Naive thymus-derived CD4-positive, alpha-beta T cell (primary cell): ENCODE measurements around the gene SLC37A2. TPM values are rescaled to one million over a fixed set of nuclear protein-coding genes. Genes with fewer than 3 reads are reported as not detected.

ENCODE experiments used
- ATAC-seq: fragments of 150-1000 bp; cut with Tn5 transposase; 2 replicates; pipeline ENCODE4 v1.10.0; 2021; ENCODE audit warnings: mild to moderate bottlenecking, moderate library complexity
- CTCF ChIA-PET: fragments of 350-600 bp; sonication (Branson Sonifier 250); formaldehyde crosslinking; loops from one replicate; lab custom pipeline; 2021; ENCODE audit warnings: antibody characterized with exemption; lab: Charles Lee
- POLR2A ChIA-PET: fragments of 350-600 bp; sonication (Branson Sonifier 250); formaldehyde crosslinking; loops from one replicate; lab custom pipeline; 2021; ENCODE audit warnings: antibody characterized with exemption, inconsistent platforms; lab: Charles Lee
- DNase-seq, 9 donors: peaks; one replicate each; pipeline versions ENCODE4 v3.0.0 to v3.0.0-alpha.2; 2020 to 2022; ENCODE audit warnings: mixed read lengths in 1 of 9
- H3K27ac ChIP-seq: one replicate; pipeline ENCODE4 v1.7.0; 2013; ENCODE audit warnings: mild to moderate bottlenecking, low read depth, low read length, moderate library complexity
- H3K27me3 ChIP-seq, 2 donors: one replicate each; pipeline ENCODE4 v1.7.0; 2013; ENCODE audit warnings: low read length in 2 of 2, mild to moderate bottlenecking in 2 of 2, moderate library complexity in 2 of 2; ENCODE audit not compliant: control insufficient read depth in 2 of 2, insufficient read depth in 2 of 2
- H3K36me3 ChIP-seq, 3 experiments: 1 replicate in 2 of 3; 2 replicates in 1 of 3; pipeline ENCODE4 v1.7.0; 2013; ENCODE audit warnings: low read length in 3 of 3, mild to moderate bottlenecking in 3 of 3, moderate library complexity in 1 of 3; ENCODE audit not compliant: insufficient read depth in 3 of 3, control insufficient read depth in 2 of 3
- H3K4me1 ChIP-seq, 2 donors: one replicate each; pipeline ENCODE4 v1.7.0; 2013; ENCODE audit warnings: low read length in 2 of 2, mild to moderate bottlenecking in 2 of 2, moderate library complexity in 1 of 2; ENCODE audit not compliant: control insufficient read depth in 2 of 2, insufficient read depth in 2 of 2
- H3K4me3 ChIP-seq: 2 replicates; pipeline ENCODE4 v1.7.0; 2013; ENCODE audit warnings: mild to moderate bottlenecking, low read length
- H3K9me3 ChIP-seq, 3 experiments: 1 replicate in 2 of 3; 2 replicates in 1 of 3; pipeline ENCODE4 v1.7.0; 2013; ENCODE audit warnings: low read length in 3 of 3; ENCODE audit not compliant: control insufficient read depth in 2 of 3
- H3K27ac Mint-ChIP-seq, 9 donors: one replicate each; pipeline ENCODE4 v1.8.0; 2020 to 2022; ENCODE audit warnings: mixed read lengths in 9 of 9, mild to moderate bottlenecking in 8 of 9, moderate library complexity in 5 of 9, inconsistent platforms in 2 of 9
- H3K27me3 Mint-ChIP-seq, 5 donors: one replicate each; pipeline ENCODE4 v1.8.0; 2021 to 2022; ENCODE audit warnings: mixed read lengths in 5 of 5, mild to moderate bottlenecking in 1 of 5
- H3K36me3 Mint-ChIP-seq, 5 donors: one replicate each; pipeline ENCODE4 v1.8.0; 2020 to 2022; ENCODE audit warnings: mixed read lengths in 5 of 5, mild to moderate bottlenecking in 3 of 5, inconsistent platforms in 1 of 5
- H3K4me1 Mint-ChIP-seq, 7 donors: one replicate each; pipeline ENCODE4 v1.8.0; 2020 to 2022; ENCODE audit warnings: mixed read lengths in 7 of 7, mild to moderate bottlenecking in 3 of 7, inconsistent platforms in 1 of 7
- H3K4me3 Mint-ChIP-seq, 10 donors: one replicate each; pipeline ENCODE4 v1.8.0; 2020 to 2022; ENCODE audit warnings: mild to moderate bottlenecking in 10 of 10, mixed read lengths in 10 of 10, moderate library complexity in 6 of 10, inconsistent platforms in 2 of 10
- H3K9me3 Mint-ChIP-seq, 11 donors: one replicate each; pipeline ENCODE4 v1.8.0; 2020 to 2022; ENCODE audit warnings: mixed read lengths in 11 of 11, mild to moderate bottlenecking in 4 of 11, inconsistent platforms in 1 of 11, moderate library complexity in 1 of 11
- intact Hi-C, 2 donors: fragments of 100-400 bp; cut with micrococcal nuclease; formaldehyde crosslinking; loops; one replicate each; pipeline ENCODE4 v1.15.1; 2023
- polyA plus RNA-seq, 2 donors: library from polyadenylated mRNA; unstranded; fragments of 300-500 nt; fragmentation: Illumina TruSeq; gene quantifications; one replicate each; pipeline ENCODE4 v1.2.3, GENCODE V29; 2021
- total RNA-seq, 6 experiments: library from RNA in 5 of 6; stranded (reverse) in 5 of 6; gene quantifications; 1 replicate in 5 of 6; 2 replicates in 1 of 6; pipeline ENCODE4 v1.2.3 and lab custom pipeline; 2021 to 2026

SLC37A2 gene
- total and polyA plus RNA-seq, 7 experiments from 2014 or later: 0.07 to 16.3 (median 1.9) TPM

GRCh38 chr11:125123194-125123946, 60.3 kb downstream of the SLC37A2 start:
- Mint-ChIP-seq H3K4me1 (peaks cover 0 to 8% (median 0%) of the 10 kb centered on the region in 7 donors), H3K27ac (no peak overlapping the region), H3K27me3 (peaks cover 21 to 47% (median 37%) of the 10 kb centered on the region in 5 donors), H3K9me3 (no peaks in the 10 kb centered on the region), H3K36me3 (no peaks in the 10 kb centered on the region), H3K4me3 (no peak overlapping the region)
- Histone ChIP-seq H3K27ac (no peak overlapping the region), H3K27me3 (peaks cover 0 to 7% of the 10 kb centered on the region in 2 donors), H3K9me3 (no peaks in the 10 kb centered on the region), H3K4me1 (no peaks in the 10 kb centered on the region), H3K4me3 (no peak overlapping the region), H3K36me3 (no peaks in the 10 kb centered on the region)
- intact Hi-C loops: no loop called here
- ATAC-seq (no peak), DNase-seq (no peak)
- CTCF ChIA-PET: interaction anchor here (1.2 to 4.4 kb wide), 2 partner anchors 10 to 17 kb away, joined by 4 to 18 read pairs; no protein-coding TSS in a partner anchor
- POLR2A ChIA-PET: interaction anchor here (0.6 to 1.1 kb wide), 3 partner anchors 12 to 69 kb away, joined by 3 to 5 read pairs (median 3); partner anchors contain the start of gene TMEM218

GRCh38 chr11:125123947-125124617, 61.0 kb downstream of the SLC37A2 start:
- Mint-ChIP-seq H3K9me3 (no peaks in the 10 kb centered on the region), H3K27ac (no peak overlapping the region), H3K36me3 (peaks cover 0 to 2% (median 0%) of the 10 kb centered on the region in 5 donors), H3K4me1 (peaks cover 0 to 8% (median 0%) of the 10 kb centered on the region in 7 donors), H3K27me3 (peaks cover 26 to 45% (median 43%) of the 10 kb centered on the region in 5 donors), H3K4me3 (no peak overlapping the region)
- ATAC-seq: peak; percentile 78
- Histone ChIP-seq H3K4me3 (no peak overlapping the region), H3K27me3 (peaks cover 0 to 7% of the 10 kb centered on the region in 2 donors), H3K27ac (no peak overlapping the region), H3K9me3 (no peaks in the 10 kb centered on the region), H3K36me3 (no peaks in the 10 kb centered on the region), H3K4me1 (no peaks in the 10 kb centered on the region)
- POLR2A ChIA-PET: interaction anchor here (1.1 kb wide), 2 partner anchors 13 to 16 kb away, joined by 3 to 5 read pairs; partner anchors contain the start of gene TMEM218
- CTCF ChIA-PET: interaction anchor here (1.2 to 4.4 kb wide), 3 partner anchors 11 to 33 kb away, joined by 4 to 18 read pairs (median 12); no protein-coding TSS in a partner anchor
- intact Hi-C loops: loop anchor here (1.0 kb wide), 3 partner anchors 13 to 162 kb away; partner anchors contain the start of gene TMEM218 (in 1 of the 2)
- DNase-seq: peak in 5 of 9 donors; percentile 16 to 29 (median 20)

DNA sequence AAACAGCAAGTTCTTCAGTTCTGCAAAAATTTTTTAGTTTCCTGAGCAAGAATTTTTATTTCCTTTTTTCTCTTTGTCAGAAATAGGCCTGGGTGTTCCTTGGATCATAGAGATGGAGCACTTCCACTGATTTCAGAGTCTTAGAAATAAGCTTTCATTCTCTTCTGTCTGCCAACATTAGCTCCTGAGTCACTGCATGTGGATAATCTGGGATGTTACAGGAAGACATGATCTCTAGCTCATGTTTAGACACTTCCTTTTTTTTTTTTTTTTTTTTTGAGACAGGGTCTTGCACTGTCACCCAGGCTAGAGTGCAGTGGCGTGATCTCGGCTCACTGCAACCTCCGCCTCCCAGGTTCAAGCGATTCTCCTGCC, 61.5 kb downstream of the SLC37A2 start:
- no peaks in the 10 kb centered on the region for H3K36me3 ChIP-seq
- CTCF ChIA-PET: interaction anchor here (1.2 to 4.4 kb wide), 3 partner anchors 11 to 33 kb away, joined by 4 to 18 read pairs (median 12); no protein-coding TSS in a partner anchor
- H3K9me3 Mint-ChIP-seq: no peaks in the 10 kb centered on the region
- peaks cover 0 to 5% (median 0%) of the 10 kb centered on the region in 5 donors for H3K36me3 Mint-ChIP-seq
- H3K27me3 ChIP-seq: peaks cover 0 to 7% of the 10 kb centered on the region in 2 donors
- DNase-seq: no peak
- no peak overlapping the region for H3K4me3 ChIP-seq
- POLR2A ChIA-PET: no interaction called here
- H3K27ac ChIP-seq: no peak overlapping the region
- no peaks in the 10 kb centered on the region for H3K9me3 ChIP-seq
- ATAC-seq: peak; percentile 38
- peaks cover 0 to 8% (median 0%) of the 10 kb centered on the region in 7 donors for H3K4me1 Mint-ChIP-seq
- no peaks in the 10 kb centered on the region for H3K4me1 ChIP-seq
- H3K4me3 Mint-ChIP-seq: no peak overlapping the region
- H3K27me3 Mint-ChIP-seq: peaks cover 30 to 49% (median 43%) of the 10 kb centered on the region in 5 donors
- intact Hi-C loops: loop anchor here (1.0 kb wide), 3 partner anchors 13 to 162 kb away; partner anchors contain the start of gene TMEM218 (in 1 of the 2)
- H3K27ac Mint-ChIP-seq: no peak overlapping the region

- no peak for DNase-seq
- intact Hi-C loops: no loop called here
- Histone ChIP-seq H3K36me3 (no peaks in the 10 kb centered on the region), H3K27me3 (peaks cover 0 to 7% of the 10 kb centered on the region in 2 donors), H3K27ac (no peak overlapping the region), H3K4me1 (no peaks in the 10 kb centered on the region), H3K9me3 (no peaks in the 10 kb centered on the region), H3K4me3 (no peak overlapping the region)
- ATAC-seq: no peak
- H3K27me3 Mint-ChIP-seq: peaks cover 37 to 63% (median 51%) of the 10 kb centered on the region in 5 donors
- POLR2A ChIA-PET: no interaction called here
- peaks cover 0 to 6% (median 0%) of the 10 kb centered on the region in 11 donors for H3K9me3 Mint-ChIP-seq
- H3K36me3 Mint-ChIP-seq: peaks cover 0 to 9% (median 0%) of the 10 kb centered on the region in 5 donors
- H3K27ac Mint-ChIP-seq: no peak overlapping the region
- H3K4me3 Mint-ChIP-seq: no peak overlapping the region
- peaks cover 0 to 8% (median 0%) of the 10 kb centered on the region in 7 donors for H3K4me1 Mint-ChIP-seq
- CTCF ChIA-PET: no interaction called here
Measured at GRCh38 chr11:125128450-125128849, 65.3 kb downstream of the SLC37A2 start.

DNA sequence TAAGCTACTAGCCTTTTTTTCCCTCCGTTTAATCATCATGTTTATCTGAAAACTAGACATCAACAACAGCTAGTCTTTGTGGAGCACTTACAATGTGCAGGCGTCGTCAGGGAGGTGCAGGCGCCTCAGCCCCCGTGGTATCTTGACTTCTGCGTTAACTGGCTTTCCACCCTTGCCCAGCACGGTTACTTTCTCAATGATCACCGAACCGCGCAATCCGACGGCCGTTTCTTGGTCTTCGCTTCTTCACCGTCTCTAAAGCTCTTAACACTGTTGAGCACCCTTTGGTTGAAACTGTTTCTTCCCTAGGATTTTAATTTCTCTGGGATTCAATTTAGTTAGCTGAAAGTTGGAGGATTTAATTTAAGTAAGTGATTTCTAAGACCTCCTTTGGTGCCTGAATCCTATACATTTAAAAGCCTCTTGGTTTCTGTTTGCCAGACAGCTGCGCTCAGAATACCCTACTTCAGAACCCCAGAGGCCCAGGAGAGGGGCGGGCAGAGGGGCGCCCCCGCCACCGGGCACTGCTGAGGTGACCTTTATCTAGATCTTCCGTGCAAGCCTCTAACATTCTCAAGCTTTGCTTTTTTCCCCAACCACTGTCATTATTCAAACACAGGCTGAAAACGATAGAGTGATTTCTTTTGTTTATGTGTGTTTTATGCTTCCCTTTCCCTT, 66.3 kb downstream of the SLC37A2 start:
- H3K4me3 ChIP-seq: no peak overlapping the region
- Mint-ChIP-seq H3K36me3 (peaks cover 0 to 9% (median 0%) of the 10 kb centered on the region in 5 donors), H3K9me3 (peaks cover 0 to 6% (median 0%) of the 10 kb centered on the region in 11 donors), H3K27ac (no peak overlapping the region), H3K27me3 (peaks cover 41 to 64% (median 59%) of the 10 kb centered on the region in 5 donors), H3K4me3 (no peak overlapping the region), H3K4me1 (no peaks in the 10 kb centered on the region)
- POLR2A ChIA-PET: no interaction called here
- no peaks in the 10 kb centered on the region for H3K4me1 ChIP-seq
- DNase-seq: no peak
- no peak for ATAC-seq
- H3K27ac ChIP-seq: no peak overlapping the region
- no peaks in the 10 kb centered on the region for H3K36me3 ChIP-seq
- CTCF ChIA-PET: no interaction called here
- intact Hi-C loops: no loop called here
- H3K9me3 ChIP-seq: no peaks in the 10 kb centered on the region
- peaks cover 0 to 7% of the 10 kb centered on the region in 2 donors for H3K27me3 ChIP-seq

DNA sequence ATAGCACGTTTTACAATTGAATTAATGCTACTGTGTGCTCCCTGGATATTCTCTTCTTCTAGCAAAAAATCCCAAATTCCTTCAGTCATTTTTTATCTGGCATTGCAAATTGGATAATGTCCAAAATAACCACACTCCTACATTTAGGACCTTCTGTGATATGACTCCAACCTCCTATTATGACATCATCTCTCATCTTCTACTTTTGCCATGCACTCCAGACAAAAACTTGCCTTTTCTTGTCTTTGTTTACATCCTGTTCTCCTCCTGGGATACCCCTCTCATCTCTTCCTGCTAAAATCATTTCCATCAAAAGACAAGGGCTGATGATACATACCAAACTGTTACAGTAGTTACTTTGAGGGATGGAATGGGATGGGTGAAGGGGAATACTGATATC, 69.0 kb downstream of the SLC37A2 start:
- intact Hi-C loops: no loop called here
- Mint-ChIP-seq H3K27ac (no peak overlapping the region), H3K36me3 (peaks cover 0 to 9% (median 0%) of the 10 kb centered on the region in 5 donors), H3K27me3 (peaks cover 48 to 68% (median 60%) of the 10 kb centered on the region in 5 donors), H3K9me3 (peaks cover 0 to 6% (median 0%) of the 10 kb centered on the region in 11 donors), H3K4me3 (no peak overlapping the region), H3K4me1 (no peaks in the 10 kb centered on the region)
- H3K27ac ChIP-seq: no peak overlapping the region
- no peak for DNase-seq
- H3K4me3 ChIP-seq: no peak overlapping the region
- ATAC-seq: no peak
- no peaks in the 10 kb centered on the region for H3K27me3 ChIP-seq
- POLR2A ChIA-PET: no interaction called here
- CTCF ChIA-PET: no interaction called here
- no peaks in the 10 kb centered on the region for H3K36me3 ChIP-seq
- no peaks in the 10 kb centered on the region for H3K4me1 ChIP-seq
- H3K9me3 ChIP-seq: no peaks in the 10 kb centered on the region
